AML-193 (cell line): Measurements from ENCODE around the gene GP1BB.
"Not testable (repeated sequence)": the region's sequence is repeated elsewhere in the genome, so short reads cannot be mapped to it uniquely, and the experiment has no call there.

ENCODE experiments used
- DNase-seq, 2 experiments: peaks; one replicate each; lab custom pipeline; 2025; lab: John Stamatoyannopoulos, UW

Gene GP1BB

DNA sequence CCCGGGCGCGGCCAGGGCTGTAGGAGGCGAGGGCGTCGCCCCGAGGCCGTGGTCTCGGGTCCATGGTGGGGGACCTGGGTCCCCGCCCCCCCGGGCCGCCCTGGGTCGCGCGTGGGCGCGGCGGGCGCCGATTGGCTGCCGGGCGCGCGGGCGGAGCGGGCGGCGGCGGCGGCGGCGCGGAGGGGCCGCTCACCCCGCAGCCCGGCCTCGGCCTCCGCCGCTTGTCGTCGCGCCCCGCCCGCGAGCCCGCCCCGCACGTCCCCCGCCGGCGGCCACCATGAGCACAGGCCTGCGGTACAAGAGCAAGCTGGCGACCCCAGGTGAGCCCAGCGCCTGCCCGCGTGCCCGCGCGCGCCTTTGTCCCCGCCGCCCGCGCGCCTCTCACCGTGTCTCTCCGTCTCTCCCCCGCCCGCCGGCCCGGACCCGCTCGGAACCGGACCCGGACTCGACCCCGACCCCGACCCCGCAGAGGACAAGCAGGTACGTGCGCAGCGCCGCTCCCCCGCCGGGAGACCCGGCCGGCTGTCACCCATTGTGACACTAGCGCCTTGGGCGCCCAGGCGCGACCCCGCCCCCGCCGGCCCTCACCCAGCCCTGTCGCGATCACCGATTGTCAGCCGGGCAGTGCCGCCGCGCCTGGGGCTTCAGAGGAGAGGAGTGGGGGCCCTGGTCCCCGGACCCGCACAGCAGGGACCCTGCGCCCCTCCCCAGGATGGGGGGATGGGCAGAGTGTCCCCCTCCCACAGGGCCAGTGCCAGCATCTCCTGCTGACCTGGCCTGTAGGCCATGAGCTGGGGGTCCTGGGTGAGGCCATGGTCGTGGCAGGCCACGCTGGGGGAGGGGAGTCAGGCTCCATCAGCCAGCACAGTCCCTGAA lies 8.8 kb upstream of the GP1BB start, which contains the start of gene SEPTIN5:
TSS of gene SEPTIN5 (plus strand) at position 192 of the 876 bp plus-strand sequence. CDS start at position 278, 86 bp downstream.
- peak in 1 of 2 experiments; percentile 9 for DNase-seq

DNA sequence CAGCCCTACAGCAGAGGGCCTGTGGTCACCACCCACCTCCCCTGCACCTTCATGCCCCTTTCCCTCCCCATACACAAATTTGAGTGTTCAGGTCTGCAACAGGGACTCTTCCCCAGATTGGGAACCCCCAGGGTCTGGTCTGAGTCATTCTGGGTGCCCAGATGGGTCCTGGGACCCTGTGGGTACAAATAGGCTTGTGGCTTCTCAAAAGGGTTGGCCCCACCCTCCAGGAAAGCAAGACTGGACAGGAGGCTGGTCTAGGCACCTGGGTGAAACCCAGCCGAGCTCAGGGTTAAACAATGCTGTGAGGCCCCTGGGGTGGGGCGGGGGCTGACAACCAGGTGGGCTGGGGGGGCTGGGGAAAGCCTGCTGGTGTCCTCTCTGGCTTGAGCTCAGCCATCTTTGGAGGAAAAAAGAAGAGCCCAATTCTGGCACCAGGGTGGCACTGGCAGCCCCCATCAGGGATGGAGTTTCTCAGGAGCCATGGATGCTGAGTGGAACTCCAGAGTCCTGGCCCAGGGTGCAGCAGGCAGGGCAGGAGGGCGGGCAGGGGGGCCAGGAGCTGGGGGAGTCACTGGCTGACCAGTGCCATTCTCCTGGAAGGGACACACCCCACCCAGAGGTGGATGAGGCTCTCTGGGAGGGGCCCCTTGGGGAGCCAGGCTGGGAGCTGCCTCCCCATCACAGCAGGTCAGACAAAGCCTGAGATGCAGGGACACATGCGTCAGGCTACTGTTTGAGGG lies 8.0 kb upstream of the GP1BB start:
- no peak for DNase-seq

DNA sequence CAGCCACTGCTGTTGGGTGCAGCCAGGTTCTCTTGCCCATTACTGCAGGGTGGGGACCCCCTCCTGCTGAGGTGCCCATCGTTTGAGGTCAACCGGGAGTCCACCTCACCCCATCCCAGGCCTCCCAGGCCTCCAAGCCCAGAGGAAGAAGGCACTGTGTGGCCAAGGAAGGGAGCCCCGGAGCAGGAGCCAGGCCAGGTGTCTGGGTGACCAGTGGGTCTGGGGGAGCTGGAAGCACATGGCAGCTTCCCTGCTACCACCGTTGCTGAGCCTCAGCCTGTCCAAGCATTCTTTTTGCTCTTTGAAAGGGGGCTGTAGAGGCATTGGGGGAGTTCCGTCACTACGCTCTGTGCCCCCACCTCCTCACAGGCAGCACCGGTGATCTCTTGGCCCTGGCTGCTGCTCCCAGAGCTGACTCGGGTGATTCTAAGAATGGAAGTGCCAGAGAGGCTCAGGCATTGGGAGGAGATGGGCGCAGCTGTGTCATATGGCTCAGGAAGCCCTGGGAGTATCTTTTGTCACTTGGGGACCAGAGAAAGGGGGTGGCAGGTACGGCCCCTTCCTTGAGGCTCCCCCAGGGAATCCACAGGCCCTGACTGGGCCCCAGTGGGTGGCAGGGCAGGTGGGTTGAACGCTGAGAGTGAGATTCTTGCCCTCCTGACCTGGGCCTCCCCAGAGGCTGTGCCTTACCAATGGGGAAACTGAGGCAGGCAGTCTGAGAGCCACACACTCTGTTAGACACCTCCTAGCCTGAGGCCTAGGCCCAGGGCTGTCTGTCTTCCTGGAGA lies 7.1 kb upstream of the GP1BB start:
- no peak for DNase-seq

DNA sequence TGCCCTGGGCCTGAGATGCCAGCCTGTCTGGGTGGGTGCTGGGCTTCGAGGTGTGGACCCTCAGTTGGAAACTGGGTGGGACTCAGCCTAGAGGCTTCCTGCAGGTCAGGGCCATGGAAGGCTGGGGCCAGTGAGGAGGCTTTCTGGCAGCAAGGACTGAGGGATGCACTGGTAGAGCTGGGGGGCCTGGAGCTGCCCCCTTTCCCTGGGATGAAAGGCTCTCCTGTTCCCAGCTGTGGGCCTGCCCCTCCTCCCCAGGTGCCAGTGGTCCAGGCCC lies 6.6 kb upstream of the GP1BB start:
- no peak for DNase-seq

DNA sequence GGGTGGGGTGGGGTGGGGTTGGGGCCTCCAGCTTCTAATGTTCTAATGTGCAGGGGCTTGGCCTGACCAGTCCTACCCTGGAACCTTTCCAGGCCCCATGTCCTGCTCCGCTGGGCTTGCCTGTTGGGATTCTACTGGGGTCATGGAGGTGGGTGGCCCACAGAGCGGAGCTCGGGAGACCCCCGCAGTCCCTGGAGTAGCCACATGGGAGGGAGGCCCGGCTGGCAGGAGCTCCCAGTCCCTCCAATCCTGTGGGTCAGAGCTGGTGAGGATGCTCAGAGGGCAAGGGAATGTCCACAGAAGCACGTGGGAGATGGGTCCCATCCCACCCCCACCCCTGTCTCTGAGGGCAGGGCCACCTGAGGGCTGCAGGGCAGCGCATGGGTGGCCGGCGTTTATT lies 6.2 kb upstream of the GP1BB start:
- no peak for DNase-seq

DNA sequence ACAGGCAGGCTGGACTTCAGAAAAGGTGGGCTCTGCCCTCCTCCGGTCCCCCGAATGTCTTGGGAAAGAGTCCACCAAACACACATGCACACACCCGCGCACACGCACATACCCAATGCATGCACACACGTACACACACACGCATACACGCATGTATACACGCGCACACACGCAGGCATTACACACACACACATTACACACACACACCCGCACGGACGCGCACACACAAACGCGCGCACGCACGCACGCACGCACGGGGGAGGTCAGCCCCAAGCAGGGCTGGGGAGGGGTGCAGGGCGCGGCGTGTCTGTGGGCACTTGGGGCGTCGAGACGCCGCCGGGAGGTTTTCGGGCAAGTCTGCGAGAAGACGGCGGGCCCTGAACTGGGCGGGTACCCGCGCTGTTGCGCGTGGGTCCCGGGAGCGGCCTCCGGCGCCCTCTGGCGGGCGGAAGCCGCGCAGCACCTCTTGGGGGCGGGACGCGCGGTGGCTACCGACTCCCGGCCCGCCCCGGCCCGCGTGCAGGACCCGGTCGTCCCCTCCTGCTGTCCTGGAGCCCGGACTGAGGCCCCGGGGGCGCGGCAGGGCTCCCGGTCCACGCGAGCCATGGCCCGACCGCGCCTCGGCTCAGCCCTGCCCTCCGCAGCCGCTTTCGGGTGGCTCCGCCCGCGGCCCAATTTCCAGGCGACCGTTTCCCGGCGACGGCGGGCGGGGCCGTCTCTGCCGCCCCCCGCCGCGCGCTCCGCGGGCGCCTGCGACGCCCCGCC lies 5.5 kb upstream of the GP1BB start:
- peak; percentile 62 for DNase-seq

DNA sequence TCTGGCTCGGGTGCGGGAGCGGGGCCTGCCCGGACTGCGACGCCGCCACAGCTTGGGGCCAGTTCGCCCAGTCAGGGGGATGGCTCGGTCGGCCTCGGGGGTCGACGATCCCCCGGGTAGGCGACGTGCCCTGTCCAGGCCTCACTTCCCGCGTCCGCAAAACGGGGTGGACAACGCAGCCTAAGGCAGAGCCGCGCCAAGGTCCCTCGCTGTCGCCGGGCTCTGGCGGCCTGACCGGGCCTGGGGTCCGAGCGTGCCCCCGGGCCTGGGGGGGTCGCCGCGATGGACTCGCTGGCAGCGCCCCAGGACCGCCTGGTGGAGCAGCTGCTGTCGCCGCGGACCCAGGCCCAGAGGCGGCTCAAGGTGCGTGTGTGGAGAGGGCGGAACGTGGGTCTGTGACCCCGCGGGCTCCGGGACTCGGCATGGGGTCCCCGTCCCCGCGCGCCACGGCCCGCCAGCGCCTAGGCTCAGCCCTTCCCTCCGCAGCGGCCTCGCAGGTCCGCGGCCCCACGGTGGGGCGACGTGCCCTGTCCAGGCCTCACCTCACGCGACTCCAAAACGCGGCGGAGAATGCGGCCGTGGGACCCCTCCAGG lies 4.8 kb upstream of the GP1BB start:
- DNase-seq = no peak

DNA sequence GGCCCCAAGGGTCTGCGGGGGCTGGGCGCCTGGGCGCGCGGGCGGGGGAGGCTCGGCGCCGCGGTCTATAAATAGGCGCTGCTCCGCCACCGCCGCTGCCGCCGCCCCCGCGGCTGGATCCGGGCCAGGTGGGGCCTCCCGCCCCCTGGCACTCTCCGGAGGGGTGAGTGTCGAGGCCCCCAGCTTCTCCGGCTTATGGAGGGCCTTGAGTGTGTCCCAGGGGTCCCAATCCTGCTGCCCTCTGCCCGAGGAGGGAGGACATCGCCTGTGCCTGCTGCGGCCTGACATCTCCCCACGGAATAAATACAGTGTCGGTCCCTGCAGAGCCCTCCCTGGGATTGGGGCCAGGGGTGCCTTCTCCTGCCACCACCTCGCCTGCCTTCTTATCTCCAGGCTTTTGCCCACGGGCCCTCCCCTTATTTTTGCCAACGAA lies 4.3 kb upstream of the GP1BB start:
- no peak for DNase-seq

DNA sequence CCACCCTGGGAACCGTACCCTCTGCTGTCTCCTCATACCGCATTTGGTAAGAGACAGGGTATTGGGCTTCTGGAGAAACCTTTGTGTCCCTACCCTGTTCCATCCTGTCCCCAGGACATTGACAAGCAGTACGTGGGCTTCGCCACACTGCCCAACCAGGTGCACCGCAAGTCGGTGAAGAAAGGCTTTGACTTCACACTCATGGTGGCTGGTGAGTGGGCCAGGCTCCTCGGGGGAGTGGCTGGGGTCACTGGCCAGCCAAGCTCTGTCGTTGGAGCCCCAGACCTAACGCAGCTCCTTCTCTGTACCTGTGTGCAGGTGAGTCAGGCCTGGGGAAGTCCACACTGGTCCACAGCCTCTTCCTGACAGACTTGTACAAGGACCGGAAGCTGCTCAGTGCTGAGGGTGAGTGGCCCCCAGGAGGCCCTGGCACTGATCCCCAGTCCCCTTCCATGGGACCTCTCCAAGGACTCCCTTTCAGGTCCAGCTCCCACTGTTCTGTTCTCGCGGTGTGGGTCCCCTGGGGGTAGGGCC lies 3.8 kb upstream of the GP1BB start:
- no peak for DNase-seq

DNA sequence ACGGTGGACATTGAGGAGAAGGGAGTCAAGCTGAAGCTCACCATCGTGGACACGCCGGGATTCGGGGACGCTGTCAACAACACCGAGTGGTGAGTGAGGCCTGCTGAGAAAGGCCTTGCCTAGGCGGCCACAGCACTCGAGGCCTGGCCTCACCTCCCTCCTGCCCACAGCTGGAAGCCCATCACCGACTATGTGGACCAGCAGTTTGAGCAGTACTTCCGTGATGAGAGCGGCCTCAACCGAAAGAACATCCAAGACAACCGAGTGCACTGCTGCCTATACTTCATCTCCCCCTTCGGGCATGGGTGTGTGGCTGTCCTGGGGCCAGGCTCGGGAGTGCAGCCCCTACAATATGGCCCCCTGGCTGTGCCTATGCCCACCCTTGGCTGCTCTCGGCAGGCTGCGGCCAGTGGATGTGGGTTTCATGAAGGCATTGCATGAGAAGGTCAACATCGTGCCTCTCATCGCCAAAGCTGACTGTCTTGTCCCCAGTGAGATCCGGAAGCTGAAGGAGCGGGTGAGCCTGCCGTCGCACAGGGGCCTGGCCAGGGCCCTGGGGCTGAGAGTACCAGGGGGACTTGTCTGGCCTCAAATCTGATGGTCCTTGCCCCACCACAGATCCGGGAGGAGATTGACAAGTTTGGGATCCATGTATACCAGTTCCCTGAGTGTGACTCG lies 3.0 kb upstream of the GP1BB start:
- no peak for DNase-seq

DNA sequence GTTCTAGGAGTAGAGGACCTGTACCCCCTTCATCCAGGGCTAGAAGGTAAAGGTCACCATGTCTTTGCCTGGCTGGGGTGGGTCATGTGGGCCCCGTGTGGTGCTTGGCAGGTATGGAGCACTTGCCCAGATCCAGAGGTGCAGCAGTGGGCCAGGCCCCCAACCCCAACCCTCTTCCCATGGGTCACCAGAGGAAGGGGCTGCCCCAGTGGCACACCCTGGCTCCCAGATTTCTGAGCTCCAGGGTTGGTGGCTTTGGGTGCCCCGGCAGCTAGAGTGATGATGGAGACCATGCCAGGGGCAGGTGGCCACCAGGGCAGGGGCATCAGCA lies 2.4 kb upstream of the GP1BB start:
- DNase-seq = no peak

DNA sequence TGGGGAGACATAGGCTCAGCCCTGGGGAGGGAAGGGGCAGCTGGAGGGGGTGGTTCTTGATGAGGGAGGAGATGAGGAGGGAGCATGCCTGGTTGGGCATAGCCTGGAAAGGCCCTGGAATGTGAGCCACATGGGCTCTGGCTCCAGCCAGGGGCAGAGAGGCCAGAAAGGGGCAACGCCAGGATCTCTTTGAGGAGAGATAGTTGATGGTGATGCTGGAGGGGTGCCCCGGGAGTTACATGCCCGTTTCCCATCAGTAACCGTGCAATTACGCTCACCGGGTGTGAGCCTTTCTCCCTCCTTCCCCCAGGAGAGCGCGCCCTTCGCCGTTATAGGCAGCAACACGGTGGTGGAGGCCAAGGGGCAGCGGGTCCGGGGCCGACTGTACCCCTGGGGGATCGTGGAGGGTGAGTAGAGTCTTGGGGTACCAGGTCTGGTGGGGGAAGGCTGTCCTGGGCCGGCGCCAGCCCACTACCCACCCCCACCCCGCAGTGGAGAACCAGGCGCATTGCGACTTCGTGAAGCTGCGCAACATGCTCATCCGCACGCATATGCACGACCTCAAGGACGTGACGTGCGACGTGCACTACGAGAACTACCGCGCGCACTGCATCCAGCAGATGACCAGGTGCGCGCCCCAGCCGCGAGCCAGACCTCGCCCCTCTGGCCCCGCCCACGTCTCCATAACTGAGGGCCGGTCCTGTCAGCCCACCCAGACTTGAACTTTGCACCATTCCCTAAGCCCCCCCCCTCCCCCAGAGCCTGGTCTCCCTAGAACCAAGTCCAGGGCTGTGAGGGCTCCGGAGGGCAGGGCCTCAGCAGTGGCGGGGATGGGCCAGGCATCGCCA lies 1.8 kb upstream of the GP1BB start:
- no peak for DNase-seq

DNA sequence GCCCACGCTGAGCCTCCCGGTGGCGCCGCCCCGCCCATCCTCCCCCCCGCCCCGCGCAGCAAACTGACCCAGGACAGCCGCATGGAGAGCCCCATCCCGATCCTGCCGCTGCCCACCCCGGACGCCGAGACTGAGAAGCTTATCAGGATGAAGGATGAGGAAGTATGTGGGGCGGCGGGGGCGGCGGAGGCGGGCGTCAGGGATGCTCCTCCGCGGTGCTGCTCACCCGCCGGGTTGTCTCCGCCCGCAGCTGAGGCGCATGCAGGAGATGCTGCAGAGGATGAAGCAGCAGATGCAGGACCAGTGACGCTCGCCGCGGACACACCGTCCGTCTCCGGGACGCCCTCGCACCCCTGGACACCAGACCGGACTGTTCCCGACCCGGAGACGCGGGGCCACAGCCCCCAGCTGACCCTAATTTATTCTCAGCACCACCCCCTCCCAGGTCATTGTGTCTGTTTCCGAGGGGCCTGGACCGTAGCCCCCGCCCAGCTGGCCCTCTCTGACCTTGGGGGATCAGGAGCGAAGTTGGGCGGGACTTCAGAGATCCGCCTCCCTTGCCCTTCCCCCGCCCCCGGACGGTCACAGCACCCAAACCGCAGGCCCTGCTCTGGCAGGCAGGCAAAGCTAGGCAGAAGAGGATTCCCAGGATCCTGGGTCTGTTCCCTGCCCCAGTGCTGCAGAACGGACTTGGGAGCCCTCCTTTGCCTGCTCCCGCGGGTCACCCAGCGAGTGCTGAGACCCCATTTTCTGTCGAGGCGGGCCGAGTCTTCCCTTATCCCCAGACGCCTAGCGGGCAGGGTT lies 959 bp upstream of the GP1BB start:
- no peak for DNase-seq

DNA sequence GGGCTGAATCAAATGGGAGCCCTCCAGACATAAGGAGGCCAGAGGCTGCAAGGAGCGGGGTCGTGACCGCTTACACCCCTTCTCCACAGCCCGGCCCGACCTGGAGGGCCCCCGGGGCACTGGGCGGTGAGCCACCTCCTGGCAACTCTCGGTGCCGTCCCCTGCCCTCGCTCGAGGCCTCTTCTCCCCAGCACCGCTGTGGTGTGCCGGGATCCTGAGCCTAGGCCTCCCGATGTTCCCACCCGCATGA lies 432 bp upstream of the GP1BB start:
- DNase-seq = no peak

DNA sequence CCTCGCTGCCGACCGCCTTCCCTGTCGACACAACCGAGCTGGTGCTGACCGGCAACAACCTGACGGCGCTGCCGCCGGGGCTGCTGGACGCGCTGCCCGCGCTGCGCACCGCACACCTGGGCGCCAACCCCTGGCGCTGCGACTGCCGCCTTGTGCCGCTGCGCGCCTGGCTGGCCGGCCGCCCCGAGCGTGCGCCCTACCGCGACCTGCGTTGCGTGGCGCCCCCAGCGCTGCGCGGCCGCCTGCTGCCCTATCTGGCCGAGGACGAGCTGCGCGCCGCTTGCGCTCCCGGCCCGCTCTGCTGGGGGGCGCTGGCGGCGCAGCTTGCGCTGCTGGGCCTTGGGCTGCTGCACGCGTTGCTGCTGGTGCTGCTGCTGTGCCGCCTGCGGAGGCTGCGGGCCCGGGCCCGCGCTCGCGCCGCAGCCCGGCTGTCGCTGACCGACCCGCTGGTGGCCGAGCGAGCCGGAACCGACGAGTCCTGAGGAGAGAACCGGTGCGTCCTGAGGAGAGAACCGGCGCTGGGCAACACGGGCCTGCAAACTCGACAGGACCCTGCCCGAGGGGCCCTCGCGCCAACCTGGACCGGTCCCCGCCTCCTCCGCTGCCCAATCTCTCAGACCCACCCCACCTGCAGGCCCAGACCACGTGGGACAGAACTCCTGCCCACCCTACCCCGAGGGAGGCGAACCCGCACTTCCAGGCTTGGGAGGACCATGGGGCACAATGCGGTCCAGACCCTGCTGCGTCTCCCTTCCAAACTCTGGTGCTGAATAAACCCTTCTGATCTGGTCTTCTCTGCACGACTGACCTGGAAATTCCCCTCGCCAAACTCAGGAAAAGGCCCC lies 866 bp downstream of the GP1BB start:
- DNase-seq = no peak

DNA sequence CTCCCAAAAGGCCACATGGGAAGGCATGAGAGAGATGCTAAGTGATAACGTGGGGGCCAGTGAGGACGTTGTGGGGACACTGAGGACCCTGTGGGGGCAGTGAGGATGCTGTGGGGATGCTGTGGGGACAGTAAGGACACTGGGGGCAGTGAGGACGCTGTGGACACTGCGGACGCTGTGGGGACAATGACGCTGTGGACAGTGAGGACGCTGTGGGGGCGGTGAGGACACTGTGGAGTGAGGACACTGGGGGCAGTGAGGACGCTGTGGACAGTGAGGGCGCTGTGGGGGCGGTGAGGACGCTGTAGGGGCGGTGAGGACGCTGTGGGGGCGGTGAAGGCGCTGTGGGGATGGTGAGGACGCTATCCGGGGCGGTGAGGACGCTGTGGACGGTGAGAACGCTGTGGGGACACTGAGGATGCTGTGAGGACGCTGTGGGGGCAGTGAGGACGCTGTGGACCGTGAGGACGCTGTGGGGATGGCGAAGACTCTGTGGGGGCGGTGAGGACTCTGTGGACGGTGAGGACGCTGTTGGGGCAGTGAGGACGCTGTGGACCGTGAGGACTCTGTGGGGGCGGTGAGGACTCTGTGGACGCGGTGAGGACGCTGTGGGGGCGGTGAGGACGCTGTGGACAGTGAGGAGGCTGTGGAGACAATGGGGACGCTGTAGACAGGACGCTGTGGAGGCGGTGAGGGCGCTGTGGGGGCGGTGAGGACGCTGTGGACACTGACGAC lies 1.8 kb downstream of the GP1BB start:
- no peak for DNase-seq

DNA sequence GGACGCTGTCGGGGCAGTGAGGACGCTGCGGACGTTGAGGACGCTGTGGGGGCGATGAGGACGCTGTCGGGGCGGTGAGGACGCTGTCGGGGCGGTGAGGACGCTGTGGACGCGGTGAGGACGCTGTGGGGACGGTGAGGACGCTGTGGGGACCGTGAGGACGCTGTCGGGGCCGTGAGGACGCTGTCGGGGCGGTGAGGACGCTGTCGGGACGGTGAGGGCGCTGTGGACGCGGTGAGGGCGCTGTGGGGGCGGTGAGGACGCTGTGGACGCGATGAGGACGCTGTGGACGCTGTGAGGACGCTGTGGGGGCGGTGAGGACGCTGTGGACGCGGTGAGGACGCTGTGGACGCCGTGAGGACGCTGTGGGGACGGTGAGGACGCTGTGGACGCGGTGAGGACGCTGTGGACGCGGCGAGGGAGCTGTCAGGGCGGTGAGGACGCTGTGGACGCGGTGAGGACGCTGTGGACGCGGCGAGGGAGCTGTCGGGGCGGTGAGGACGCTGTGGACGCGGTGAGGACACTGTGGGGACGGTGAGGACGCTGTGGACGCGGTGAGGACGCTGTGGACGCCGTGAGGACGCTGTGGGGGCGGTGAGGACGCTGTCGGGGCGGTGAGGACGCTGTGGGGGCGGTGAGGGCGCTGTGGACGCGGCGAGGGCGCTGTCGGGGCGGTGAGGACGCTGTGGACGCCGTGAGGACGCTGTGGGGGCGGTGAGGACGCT lies 2.9 kb downstream of the GP1BB start:
- not testable (repeated sequence) for DNase-seq
